GM19099 (cell line): Measurements from ENCODE around the gene AGAP3.

Source experiments
- POLR2A ChIP-seq: IDR thresholded peaks from 3 replicates; pipeline ENCODE4 v1.6.1; 2011; ENCODE audit warnings: low read depth; ENCODE audit not compliant: insufficient read length; ENCODE audit errors: extremely low read depth

AGAP3 gene

GRCh38 chr7:151101621-151102396, 15.5 kb downstream of the AGAP3 start:
- TF ChIP-seq POLR2A, result no peak

DNA sequence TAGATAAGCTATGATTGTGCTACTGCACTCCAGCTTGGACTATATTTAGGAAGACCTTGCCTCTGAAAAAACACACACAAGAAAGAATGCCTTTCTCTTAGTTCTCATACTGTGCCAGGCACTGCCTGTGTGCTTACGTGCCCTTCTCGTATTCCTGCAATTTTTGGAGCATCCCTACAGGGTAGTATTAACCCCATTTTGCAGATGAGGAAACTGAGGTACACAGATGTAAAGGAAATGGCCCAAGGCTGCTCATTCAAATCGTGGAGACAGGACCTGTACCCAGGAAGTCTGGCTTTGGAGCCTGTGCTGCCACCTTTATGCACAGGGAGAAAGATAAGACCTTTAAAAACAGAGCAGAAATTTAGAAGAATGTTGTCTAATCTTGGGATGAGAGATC, 16.7 kb downstream of the AGAP3 start:
- TF ChIP-seq POLR2A, result no peak

- no peak for TF ChIP-seq POLR2A
These were observed 17.7 kb downstream of the AGAP3 start for GRCh38 chr7:151103973-151104372.

- TF ChIP-seq POLR2A, result no peak
These were observed 18.3 kb downstream of the AGAP3 start for GRCh38 chr7:151104411-151105235.

GRCh38 chr7:151107882-151108281, 21.6 kb downstream of the AGAP3 start:
- no peak for TF ChIP-seq POLR2A

DNA sequence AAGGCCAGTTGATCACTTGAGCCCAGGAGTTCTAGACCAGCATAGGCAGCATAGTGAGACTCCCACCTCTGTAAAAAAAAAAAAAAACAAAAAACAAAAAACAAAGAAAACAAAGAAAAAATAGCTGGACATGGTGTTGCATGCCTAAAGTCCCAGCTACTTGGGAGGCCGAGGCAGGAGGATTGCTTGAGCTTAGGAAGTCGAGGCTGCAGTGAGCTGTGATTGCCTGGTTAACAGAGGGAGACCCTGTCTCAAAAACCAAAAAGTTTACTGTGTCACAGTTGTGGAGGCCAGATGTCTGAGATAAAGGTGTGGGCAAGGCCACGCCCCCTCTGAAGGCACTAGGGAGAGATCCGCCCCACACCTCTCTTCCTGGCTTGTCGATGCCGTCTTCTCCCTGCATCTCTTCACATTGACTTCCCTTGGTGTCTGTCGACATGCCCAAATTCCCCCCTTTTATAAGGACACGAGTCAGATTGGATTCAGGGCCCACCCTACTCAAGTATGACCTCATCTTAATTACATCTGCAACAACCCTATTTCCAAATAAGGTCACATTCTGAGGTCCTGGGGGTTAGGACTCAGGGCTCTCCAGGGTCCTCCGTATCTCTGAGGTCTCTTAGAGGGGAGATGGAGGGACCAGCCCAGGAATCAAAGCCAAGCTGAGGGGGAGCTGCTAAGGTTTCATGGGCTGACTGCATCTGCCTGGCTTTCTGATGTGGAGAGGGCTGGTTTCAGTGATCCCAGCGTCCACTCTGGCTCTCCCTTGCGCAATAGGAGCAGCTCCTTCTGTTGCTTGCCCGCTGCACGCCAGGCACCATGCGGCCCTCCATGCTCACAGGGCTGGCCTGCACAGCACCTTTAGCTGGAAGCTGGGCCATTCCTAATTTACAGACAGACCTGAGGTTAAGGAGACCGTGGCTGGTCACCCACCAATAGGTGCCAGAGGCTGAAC, 23.1 kb downstream of the AGAP3 start:
- no peak for TF ChIP-seq POLR2A

DNA sequence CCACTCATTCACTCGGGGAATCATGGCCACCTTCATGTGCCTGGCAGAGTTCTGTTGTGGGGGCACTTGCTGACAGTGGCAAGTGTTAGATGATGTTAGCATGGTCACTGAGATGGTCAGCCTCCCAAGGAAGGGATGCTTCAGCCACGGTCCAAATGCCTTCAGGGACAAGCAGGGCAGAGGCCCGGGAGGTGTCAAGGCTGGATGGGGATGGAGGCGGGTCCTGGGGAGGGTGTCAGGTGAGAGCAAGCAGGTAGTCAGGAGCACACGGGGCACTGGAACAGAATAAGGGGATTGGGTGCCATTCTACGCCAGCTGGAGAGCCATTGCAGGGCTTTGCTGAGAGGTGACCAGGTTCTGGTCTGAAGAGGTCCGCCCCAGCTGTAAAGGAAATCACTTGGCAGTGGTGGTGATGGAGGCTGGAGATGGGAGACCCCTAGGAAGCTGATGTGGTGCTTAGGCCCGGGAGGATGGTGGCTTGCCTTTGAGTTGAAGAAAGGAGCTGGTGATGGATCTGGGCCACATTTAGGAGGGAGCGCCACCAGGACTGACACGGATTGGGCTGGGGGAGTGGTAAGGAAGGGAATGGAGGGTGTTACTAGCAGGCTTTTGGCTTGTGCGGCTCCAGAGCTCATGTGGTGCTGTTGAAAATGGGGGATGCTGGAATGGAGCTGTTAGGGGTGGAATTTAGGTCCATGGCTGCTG, 24.1 kb downstream of the AGAP3 start:
- no peak for TF ChIP-seq POLR2A

DNA sequence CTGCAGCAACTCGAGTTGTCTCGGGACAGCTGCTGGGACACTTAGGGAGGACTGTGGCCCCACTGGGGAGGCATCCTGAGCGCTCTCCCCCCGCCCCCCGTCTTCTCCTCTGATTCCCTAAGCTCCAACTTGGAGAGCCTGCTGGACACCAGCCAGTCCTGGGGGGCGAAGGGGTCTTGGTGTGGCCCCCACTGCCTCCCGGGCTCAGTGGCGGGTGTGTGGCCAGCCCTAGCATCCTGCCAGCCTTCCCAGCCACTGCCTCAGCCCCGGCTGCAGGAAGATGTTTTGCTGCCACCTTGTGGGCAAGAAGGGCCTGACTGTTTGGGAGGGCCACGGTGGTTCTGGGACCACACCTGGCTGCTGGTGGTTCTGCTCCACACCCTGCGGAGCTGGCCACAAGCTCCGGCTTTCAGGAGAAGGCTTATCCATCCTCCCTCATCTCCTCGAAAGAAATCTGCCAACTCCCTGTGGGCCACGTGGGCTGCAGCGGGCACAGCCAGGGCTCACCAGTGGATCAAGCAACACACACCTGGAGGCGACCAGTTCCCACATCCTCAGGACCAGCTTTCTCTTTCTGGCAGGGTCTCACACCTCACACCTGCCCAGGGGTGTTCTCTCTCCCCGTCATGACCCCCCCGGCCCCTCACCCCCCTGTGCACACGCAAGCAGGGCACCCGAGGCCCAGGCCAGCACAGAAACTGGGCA, 24.8 kb downstream of the AGAP3 start:
- no peak for TF ChIP-seq POLR2A

- TF ChIP-seq POLR2A, result no peak
These were observed 27.3 kb downstream of the AGAP3 start for GRCh38 chr7:151113344-151114150.

DNA sequence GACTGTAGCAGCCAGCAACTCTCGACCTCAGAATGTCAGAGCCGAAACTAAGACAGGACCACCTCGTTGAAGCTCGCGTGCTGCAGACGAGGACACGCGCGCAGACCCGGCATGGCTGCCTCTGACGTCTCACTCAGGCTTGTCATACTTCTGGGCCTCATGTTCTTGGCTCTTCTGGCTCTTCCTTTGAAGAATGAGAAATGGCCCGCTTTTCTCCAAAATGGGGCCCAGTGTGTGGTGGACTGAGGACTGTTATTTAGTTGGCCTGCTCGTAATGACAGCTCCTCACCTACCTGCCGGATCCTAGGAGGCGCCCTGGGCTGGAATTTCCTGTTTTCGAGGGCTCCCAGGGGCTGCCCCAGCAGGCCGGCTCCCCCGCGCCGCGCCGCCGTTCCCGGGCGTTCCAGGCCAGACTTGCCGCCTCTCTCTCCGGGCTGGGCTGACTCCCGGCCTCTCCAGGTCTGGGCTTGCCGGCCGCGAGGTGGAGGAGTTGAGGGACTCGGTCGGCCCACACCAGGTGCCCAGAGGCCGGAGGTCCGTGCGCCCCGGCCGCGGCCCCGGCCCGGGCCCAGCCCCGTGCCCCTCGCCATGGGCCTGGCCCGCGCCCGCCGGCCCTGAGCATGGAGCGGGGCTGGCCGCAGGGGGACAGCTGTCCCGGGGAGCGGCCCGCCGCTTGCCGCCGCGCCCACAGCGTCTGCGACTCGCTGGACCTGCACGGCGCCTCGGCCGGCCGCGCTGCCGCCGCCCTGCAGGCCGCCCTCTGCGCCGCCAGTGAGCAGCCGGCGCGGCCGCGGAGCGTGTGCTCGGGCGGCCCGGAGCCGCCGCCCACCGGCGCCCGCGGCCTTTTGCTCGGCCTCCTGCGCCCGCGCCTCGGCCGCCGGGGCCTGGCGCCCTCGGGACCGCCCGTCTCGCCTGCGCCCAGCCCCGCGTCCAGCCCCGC, 28.1 kb downstream of the AGAP3 start:
- no peak for TF ChIP-seq POLR2A

- no peak for TF ChIP-seq POLR2A
These were observed 29.0 kb downstream of the AGAP3 start for GRCh38 chr7:151115121-151115835.
